Activated T-helper 1 cell treated with Interleukin-2 at 50 U/mL for 16 hours (primary cell): ENCODE measurements around the gene ARHGEF4.

ENCODE experiments used
- DNase-seq: peaks from one replicate; pipeline ENCODE4 v3.0.0-alpha.2; 2020; ENCODE audit warnings: low read depth

Gene ARHGEF4

GRCh38 chr2:131016826-131017741 is 180.4 kb downstream of the ARHGEF4 start:
- no peak for DNase-seq

GRCh38 chr2:131022731-131023130 is 186.0 kb downstream of the ARHGEF4 start:
- no peak for DNase-seq

GRCh38 chr2:131023758-131024157 is 187.0 kb downstream of the ARHGEF4 start:
- DNase-seq, result no peak

GRCh38 chr2:131026919-131027318 is 190.2 kb downstream of the ARHGEF4 start:
- DNase-seq, result no peak

GRCh38 chr2:131027566-131028528 is 191.1 kb downstream of the ARHGEF4 start:
- DNase-seq, result no peak

DNA sequence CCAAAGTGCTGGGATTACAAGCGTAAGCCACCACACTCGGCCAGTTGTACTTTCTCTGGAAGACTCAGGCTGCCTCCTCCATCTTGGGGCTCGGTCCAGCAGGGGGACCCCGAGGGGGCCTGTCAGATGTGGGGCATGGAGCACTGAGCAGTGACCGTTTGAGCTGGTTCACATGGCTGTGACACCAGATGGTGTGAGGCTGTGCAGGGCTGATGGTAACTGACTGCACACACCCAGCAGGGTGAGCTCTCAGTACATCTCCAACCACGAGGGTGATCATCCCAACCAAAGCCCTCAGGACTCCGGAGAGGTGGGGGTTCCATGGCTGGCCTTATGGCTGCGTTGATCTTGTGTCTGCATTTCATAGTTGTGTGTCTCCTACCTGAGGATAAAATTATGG is 193.1 kb downstream of the ARHGEF4 start:
- DNase-seq, result no peak

- no peak for DNase-seq
Measured at GRCh38 chr2:131030478-131030971, 193.8 kb downstream of the ARHGEF4 start.

DNA sequence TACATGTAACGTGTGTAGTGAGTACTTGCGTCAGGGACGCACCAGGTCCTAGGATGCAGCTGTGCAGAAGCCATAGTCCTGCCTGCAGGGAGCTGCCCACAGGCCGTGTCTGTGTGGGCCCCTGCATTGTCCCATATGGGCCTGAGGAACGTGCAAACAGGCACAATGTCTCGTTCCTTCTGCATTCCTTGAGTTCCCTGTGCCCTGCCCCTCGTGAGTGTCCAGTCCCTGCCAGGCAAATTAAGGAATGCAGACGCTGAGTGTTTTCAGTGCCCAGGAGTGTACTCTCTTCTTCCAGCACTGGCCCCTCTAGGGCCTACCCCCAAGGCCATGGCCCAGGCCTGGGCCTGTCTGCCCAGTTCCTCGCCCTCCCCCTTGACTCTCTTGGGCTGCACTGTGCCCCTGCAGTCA is 194.7 kb downstream of the ARHGEF4 start:
- DNase-seq, result no peak

DNA sequence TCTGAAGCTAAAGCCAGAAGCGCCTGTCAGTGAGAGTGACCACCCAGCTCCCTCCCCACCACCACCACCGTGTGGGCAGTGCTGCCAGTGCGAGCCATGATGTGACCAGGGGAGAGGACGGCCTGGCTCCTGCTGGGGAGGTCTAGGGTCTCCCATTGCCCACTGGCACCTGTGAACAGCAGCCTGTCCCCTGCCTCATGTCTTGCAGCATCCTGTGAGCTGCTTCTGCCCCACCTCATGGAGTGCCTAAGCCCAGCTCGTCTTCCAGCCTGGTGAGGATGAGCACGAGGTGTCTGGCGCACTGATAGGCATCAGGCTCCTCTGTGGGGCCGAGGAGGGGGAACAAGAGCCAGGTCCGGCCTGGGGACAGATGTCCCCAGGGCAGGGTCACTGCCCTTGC is 195.2 kb downstream of the ARHGEF4 start:
- DNase-seq, result no peak

DNA sequence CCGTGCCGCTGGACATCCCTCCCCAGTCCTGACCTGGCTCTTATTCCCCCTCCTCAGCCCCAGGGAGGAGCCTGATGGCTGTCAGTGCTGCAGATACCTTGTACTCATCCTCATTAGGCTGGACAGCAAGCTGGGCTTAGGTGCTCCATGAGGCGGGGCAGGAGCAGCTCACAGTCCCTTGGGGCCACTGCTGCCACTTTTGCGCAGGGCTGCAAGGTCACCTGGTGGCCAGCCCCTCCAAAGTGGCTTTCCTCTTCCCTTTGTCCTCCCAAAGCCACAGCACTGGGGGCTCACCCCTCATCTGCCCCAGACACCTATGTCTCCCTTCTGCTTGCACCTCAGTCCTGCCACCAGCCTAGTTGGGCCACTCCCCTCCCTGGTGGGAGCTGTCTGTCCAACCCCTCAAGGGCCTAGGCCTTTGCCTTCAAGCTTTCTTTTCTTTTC is 195.7 kb downstream of the ARHGEF4 start:
- no peak for DNase-seq

GRCh38 chr2:131033786-131034121 is 197.0 kb downstream of the ARHGEF4 start:
- no peak for DNase-seq

- DNase-seq, result no peak
Measured at GRCh38 chr2:131034122-131035051, 197.7 kb downstream of the ARHGEF4 start.

DNA sequence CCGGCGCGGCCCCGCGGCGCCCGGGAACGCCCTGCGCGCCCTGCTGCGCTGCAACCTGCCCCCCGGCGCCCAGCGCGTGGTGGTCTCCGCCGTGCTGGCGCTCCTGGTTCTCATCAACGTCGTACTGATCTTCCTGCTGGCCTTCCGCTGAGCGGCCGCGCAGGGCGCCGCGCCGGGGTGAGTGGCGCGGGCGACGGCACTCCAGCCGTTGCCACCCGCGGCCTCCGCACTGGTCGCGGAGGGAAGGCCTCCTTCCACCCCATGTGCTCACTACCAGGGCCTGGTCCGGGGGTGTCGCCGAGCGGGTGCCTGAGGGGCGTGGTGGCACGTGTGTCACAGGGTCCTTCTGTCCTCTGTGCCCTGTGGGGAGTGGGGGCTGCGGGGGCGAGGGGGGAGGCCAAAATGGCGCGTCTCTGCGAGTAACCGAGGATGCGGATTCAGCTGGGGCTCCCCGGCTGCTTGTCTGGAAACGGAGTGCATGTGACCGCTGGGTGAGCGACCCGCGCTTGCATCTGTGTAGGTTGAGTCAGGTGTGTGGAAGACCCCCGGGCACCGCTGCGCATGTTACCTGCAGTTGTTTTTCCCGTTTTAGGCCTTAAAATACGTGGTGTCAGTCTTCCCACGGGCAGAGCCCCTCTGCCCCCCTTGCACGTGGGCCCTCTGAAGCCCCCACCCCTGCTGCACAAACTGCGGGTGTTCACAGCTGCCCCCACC is 198.6 kb downstream of the ARHGEF4 start:
- no peak for DNase-seq

DNA sequence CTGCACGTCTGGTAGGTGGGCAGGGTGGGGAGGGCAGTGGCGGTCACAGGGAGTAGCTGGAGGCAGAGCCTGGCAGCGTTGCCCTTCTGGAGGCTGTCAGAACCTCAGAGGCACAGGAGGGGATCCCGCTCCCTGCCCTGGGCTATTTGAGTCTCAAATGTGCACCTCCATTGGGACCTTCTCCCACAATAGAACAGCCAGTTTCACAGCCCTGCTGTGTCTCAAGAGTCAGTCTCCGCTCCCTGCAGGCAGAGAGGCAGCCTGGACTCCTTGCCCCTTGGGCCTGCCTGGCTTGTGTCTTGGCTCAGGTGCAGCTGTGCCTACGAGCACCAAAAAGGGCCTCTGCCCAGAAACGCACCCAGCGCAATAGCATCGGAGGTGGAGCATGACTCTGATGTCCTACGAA is 199.1 kb downstream of the ARHGEF4 start:
- no peak for DNase-seq

DNA sequence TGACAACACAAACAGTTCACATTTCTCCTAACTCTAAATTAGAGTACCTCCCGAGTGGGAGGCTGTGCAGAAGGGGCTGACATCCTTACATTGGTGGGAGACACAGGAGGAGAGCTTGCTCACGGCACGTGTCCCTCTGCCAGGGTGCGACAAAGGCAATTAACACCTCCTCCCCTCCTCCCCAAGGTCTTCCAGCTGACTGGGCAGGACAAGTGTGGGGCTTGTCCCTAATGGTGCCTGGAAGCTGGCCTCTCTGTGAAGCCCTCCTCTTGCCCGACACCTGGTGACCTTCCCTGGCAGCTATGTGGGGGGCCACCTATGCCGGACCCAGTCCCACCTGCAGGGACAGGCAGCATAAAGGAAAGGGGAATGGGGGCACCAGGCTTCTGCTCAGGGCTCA is 199.6 kb downstream of the ARHGEF4 start:
- no peak for DNase-seq

- DNase-seq, result no peak
Measured at GRCh38 chr2:131036696-131037397, 200.1 kb downstream of the ARHGEF4 start.

DNA sequence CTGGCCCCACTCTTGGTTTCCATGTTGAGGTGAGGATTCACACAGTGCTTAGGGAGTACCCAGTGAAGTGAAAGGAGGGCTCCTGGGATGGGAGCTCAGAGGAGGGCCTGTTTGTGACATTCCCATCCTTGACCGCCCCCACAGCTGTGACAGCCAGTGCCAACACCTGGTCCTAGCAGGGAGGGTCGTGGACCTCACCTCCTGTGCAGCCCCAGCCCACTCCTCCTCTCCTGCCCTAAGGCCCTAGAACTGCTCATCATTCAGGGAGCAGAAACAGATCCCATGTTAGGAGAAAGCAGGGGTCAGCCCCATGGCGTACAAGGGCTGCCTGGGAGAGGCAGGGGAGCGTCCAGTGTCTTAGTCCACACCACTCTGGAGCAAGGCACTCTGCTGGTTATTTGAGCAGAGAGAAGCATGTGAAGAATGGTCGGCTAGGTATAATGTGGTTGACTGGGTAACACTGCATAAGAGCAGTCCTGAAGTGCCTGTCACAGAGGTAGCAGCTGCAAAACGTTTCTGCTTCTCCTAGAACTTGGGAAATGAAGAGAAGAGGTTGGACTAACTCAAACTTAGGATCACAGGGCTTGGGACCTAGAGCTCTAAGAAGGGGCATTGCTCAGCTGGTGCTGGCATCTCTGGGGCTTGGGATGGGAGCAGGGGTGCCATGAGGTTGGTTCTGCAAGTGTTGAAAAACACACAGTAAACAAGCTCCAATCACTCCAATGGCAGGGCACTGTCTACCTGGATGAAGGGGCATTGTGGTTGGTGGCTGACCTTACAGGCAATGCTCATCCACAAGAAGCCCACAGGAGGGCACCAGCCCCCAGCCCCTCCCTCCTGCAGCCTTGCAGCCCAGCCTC is 200.9 kb downstream of the ARHGEF4 start:
- DNase-seq, result no peak

- DNase-seq, result no peak
Measured at GRCh38 chr2:131038258-131039100, 201.8 kb downstream of the ARHGEF4 start.
